Peyer's patch (tissue), 4 donors: ENCODE measurements around the gene HCAR1.

Experiments used
- POLR2A ChIP-seq, 2 donors: fragments of 450-650 bp; IDR thresholded peaks; one replicate each; pipeline ENCODE4 v1.5.1; 2017; ENCODE audit warnings: antibody characterized with exemption in 2 of 2, mild to moderate bottlenecking in 2 of 2, moderate library complexity in 2 of 2
- TF ChIP-seq, protein P1 (sequence below), 6 experiments: fragments of 450-650 bp in 4 of 6; fragments of 200-600 bp in 2 of 6; sonication (generic) in 1 of 6; IDR thresholded peaks; one replicate each; pipeline ENCODE4 v1.5.1; 2017 to 2019; ENCODE audit warnings: antibody characterized with exemption in 6 of 6, mild to moderate bottlenecking in 3 of 6, moderate library complexity in 1 of 6

DNA sequence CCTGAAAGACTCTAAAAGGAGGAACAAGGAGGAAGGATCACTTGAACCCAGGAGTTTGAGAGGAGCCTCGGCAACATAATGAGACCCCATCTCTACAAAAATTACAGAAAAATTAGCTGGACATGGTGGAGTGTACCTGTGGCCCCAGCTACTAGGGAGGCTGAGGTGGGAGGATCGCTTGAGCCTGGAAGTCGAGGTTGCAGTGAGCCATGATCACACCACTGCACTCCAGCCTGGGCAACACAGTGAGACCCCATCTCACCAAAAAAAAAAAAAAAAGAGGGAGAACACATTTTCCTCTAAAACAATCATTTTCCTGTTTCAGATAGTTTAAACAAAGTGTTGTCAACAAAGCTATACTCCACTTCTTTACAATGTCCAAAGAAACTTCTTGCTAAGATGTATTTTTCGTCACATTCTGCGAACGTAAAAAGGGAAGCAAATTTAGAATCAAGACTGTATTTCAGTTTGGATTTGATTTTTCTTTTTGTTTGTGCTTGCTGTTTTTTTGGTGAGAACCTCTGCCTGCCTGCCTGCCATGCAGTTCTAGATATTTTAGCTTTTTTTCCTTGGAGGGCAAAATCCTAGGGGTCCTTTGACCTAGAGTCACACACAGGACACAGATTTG lies 5.1 kb downstream of the HCAR1 start:
- TF ChIP-seq, protein P1, sequence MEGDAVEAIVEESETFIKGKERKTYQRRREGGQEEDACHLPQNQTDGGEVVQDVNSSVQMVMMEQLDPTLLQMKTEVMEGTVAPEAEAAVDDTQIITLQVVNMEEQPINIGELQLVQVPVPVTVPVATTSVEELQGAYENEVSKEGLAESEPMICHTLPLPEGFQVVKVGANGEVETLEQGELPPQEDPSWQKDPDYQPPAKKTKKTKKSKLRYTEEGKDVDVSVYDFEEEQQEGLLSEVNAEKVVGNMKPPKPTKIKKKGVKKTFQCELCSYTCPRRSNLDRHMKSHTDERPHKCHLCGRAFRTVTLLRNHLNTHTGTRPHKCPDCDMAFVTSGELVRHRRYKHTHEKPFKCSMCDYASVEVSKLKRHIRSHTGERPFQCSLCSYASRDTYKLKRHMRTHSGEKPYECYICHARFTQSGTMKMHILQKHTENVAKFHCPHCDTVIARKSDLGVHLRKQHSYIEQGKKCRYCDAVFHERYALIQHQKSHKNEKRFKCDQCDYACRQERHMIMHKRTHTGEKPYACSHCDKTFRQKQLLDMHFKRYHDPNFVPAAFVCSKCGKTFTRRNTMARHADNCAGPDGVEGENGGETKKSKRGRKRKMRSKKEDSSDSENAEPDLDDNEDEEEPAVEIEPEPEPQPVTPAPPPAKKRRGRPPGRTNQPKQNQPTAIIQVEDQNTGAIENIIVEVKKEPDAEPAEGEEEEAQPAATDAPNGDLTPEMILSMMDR (IDR thresholded peaks at IDR 0.05), result no peak
- no peak for TF ChIP-seq POLR2A (IDR thresholded peaks at IDR 0.05)
